Measurements from ENCODE around the gene RNF2.

RNF2 gene

GRCh38 chr1:185094761-185095160 is 49.4 kb downstream of the RNF2 start:
- WGBS (ENCODE audit: extremely low coverage, insufficient coverage, insufficient read length), result no CpG with 5 or more reads among the region's 2 CpGs
- Histone ChIP-seq H2AK5ac (ENCODE audit: low read length) (no peak overlapping the region), H3K79me2 (ENCODE audit: control insufficient read depth, insufficient read depth, low read length, poor library complexity) (no peaks in the 10 kb centered on the region), H3K23ac (ENCODE audit: low read length) (no peak overlapping the region), H3K9ac (ENCODE audit: low read length) (no peak overlapping the region), H4K12ac (ENCODE audit: low read depth, low read length) (no peak overlapping the region), H4K8ac (ENCODE audit: low read depth, low read length) (no peak overlapping the region), H3K4me1 (ENCODE audit: control insufficient read depth in 1 of 2, insufficient read depth in 2 of 2, low read length in 2 of 2) (no peaks in the 10 kb centered on the region), H3K4me2 (ENCODE audit: low read length) (no peak overlapping the region), H3K18ac (ENCODE audit: low read length) (no peak overlapping the region), H4K91ac (ENCODE audit: low read depth, low read length) (no peak overlapping the region), H3K27me3 (ENCODE audit: insufficient read depth, low read length) (no peaks in the 10 kb centered on the region), H3K9me3 (ENCODE audit: insufficient read depth, low read depth, low read length) (no peaks in the 10 kb centered on the region), H2AFZ (ENCODE audit: insufficient read depth, low read length, poor library complexity) (no peak overlapping the region), H3K4ac (ENCODE audit: low read depth, low read length) (no peak overlapping the region), H3K79me1 (ENCODE audit: low read length) (no peaks in the 10 kb centered on the region), H2BK120ac (ENCODE audit: insufficient read depth, low read length, poor library complexity) (no peak overlapping the region), H2BK5ac (ENCODE audit: low read depth, low read length, poor library complexity) (no peak overlapping the region), H3K27ac (ENCODE audit: low read depth, low read length) (no peak overlapping the region), H2BK12ac (ENCODE audit: low read length) (no peak overlapping the region), H3K4me3 (ENCODE audit: low read depth, low read length) (no peak overlapping the region), H3K14ac (ENCODE audit: low read length) (no peak overlapping the region), H3K36me3 (ENCODE audit: control insufficient read depth in 1 of 2, insufficient read depth in 2 of 2, low read length in 2 of 2) (peaks cover 5 to 8% of the 10 kb centered on the region in 2 experiments)
- no peak for DNase-seq

GRCh38 chr1:185096531-185096930 is 51.2 kb downstream of the RNF2 start:
- no peak overlapping the region for H2BK12ac ChIP-seq (ENCODE audit: low read length)
- no peak overlapping the region for H2BK5ac ChIP-seq (ENCODE audit: low read depth, low read length, poor library complexity)
- no peak overlapping the region for H4K8ac ChIP-seq (ENCODE audit: low read depth, low read length)
- no peak overlapping the region for H3K4me3 ChIP-seq (ENCODE audit: low read depth, low read length)
- H3K4me2 ChIP-seq (ENCODE audit: low read length), result no peak overlapping the region
- DNase-seq, result no peak
- H2AK5ac ChIP-seq (ENCODE audit: low read length), result no peak overlapping the region
- H3K23ac ChIP-seq (ENCODE audit: low read length), result no peak overlapping the region
- H3K4ac ChIP-seq (ENCODE audit: low read depth, low read length), result no peak overlapping the region
- no peaks in the 10 kb centered on the region for H3K4me1 ChIP-seq (ENCODE audit: control insufficient read depth in 1 of 2, insufficient read depth in 2 of 2, low read length in 2 of 2)
- no peak overlapping the region for H2BK120ac ChIP-seq (ENCODE audit: insufficient read depth, low read length, poor library complexity)
- H2AFZ ChIP-seq (ENCODE audit: insufficient read depth, low read length, poor library complexity), result no peak overlapping the region
- H3K79me2 ChIP-seq (ENCODE audit: control insufficient read depth, insufficient read depth, low read length, poor library complexity), result no peaks in the 10 kb centered on the region
- no peak overlapping the region for H3K14ac ChIP-seq (ENCODE audit: low read length)
- H3K27ac ChIP-seq (ENCODE audit: low read depth, low read length), result no peak overlapping the region
- H3K79me1 ChIP-seq (ENCODE audit: low read length), result no peaks in the 10 kb centered on the region
- no peak overlapping the region for H4K12ac ChIP-seq (ENCODE audit: low read depth, low read length)
- no peak overlapping the region for H3K9ac ChIP-seq (ENCODE audit: low read length)
- no peak overlapping the region for H4K91ac ChIP-seq (ENCODE audit: low read depth, low read length)
- WGBS (ENCODE audit: extremely low coverage, insufficient coverage, insufficient read length), result no CpG with 5 or more reads among the region's 2 CpGs
- H3K27me3 ChIP-seq (ENCODE audit: insufficient read depth, low read length), result no peaks in the 10 kb centered on the region
- H3K9me3 ChIP-seq (ENCODE audit: insufficient read depth, low read depth, low read length), result no peaks in the 10 kb centered on the region
- peaks cover 4 to 7% of the 10 kb centered on the region in 2 experiments for H3K36me3 ChIP-seq (ENCODE audit: control insufficient read depth in 1 of 2, insufficient read depth in 2 of 2, low read length in 2 of 2)
- H3K18ac ChIP-seq (ENCODE audit: low read length), result no peak overlapping the region

- H4K8ac ChIP-seq (ENCODE audit: low read depth, low read length), result no peak overlapping the region
- no peaks in the 10 kb centered on the region for H3K9me3 ChIP-seq (ENCODE audit: insufficient read depth, low read depth, low read length)
- H3K36me3 ChIP-seq (ENCODE audit: control insufficient read depth in 1 of 2, insufficient read depth in 2 of 2, low read length in 2 of 2), result peaks cover 0 to 4% of the 10 kb centered on the region in 2 experiments
- no peak overlapping the region for H3K23ac ChIP-seq (ENCODE audit: low read length)
- H2BK12ac ChIP-seq (ENCODE audit: low read length), result no peak overlapping the region
- DNase-seq, result peak in 1 of 2 donors; percentile 1
- H3K4me3 ChIP-seq (ENCODE audit: low read depth, low read length), result no peak overlapping the region
- H4K12ac ChIP-seq (ENCODE audit: low read depth, low read length), result no peak overlapping the region
- H2AK5ac ChIP-seq (ENCODE audit: low read length), result no peak overlapping the region
- peaks cover 0 to 7% of the 10 kb centered on the region in 2 experiments for H3K4me1 ChIP-seq (ENCODE audit: control insufficient read depth in 1 of 2, insufficient read depth in 2 of 2, low read length in 2 of 2)
- peak overlapping the region; percentile 73 for H3K27ac ChIP-seq (ENCODE audit: low read depth, low read length)
- no peak overlapping the region for H4K91ac ChIP-seq (ENCODE audit: low read depth, low read length)
- no peaks in the 10 kb centered on the region for H3K79me1 ChIP-seq (ENCODE audit: low read length)
- no peak overlapping the region for H2AFZ ChIP-seq (ENCODE audit: insufficient read depth, low read length, poor library complexity)
- no peak overlapping the region for H3K4me2 ChIP-seq (ENCODE audit: low read length)
- H3K9ac ChIP-seq (ENCODE audit: low read length), result no peak overlapping the region
- no peak overlapping the region for H3K18ac ChIP-seq (ENCODE audit: low read length)
- H3K79me2 ChIP-seq (ENCODE audit: control insufficient read depth, insufficient read depth, low read length, poor library complexity), result no peaks in the 10 kb centered on the region
- no peak overlapping the region for H3K14ac ChIP-seq (ENCODE audit: low read length)
- H2BK5ac ChIP-seq (ENCODE audit: low read depth, low read length, poor library complexity), result peak overlapping the region; percentile 68
- H3K4ac ChIP-seq (ENCODE audit: low read depth, low read length), result no peak overlapping the region
- WGBS (ENCODE audit: extremely low coverage, insufficient coverage, insufficient read length), result no CpG with 5 or more reads among the region's 3 CpGs
- H2BK120ac ChIP-seq (ENCODE audit: insufficient read depth, low read length, poor library complexity), result no peak overlapping the region
- no peaks in the 10 kb centered on the region for H3K27me3 ChIP-seq (ENCODE audit: insufficient read depth, low read length)
Observed at GRCh38 chr1:185104083-185104482, 58.7 kb downstream of the RNF2 start.

- Histone ChIP-seq H2AFZ (ENCODE audit: insufficient read depth, low read length, poor library complexity) (no peak overlapping the region), H4K12ac (ENCODE audit: low read depth, low read length) (no peak overlapping the region), H3K27ac (ENCODE audit: low read depth, low read length) (no peak overlapping the region), H3K27me3 (ENCODE audit: insufficient read depth, low read length) (no peaks in the 10 kb centered on the region), H3K4me2 (ENCODE audit: low read length) (no peak overlapping the region), H4K91ac (ENCODE audit: low read depth, low read length) (no peak overlapping the region), H3K36me3 (ENCODE audit: control insufficient read depth in 1 of 2, insufficient read depth in 2 of 2, low read length in 2 of 2) (peaks cover 0 to 4% of the 10 kb centered on the region in 2 experiments), H3K9ac (ENCODE audit: low read length) (no peak overlapping the region), H2AK5ac (ENCODE audit: low read length) (no peak overlapping the region), H3K4ac (ENCODE audit: low read depth, low read length) (no peak overlapping the region), H2BK120ac (ENCODE audit: insufficient read depth, low read length, poor library complexity) (no peak overlapping the region), H3K79me1 (ENCODE audit: low read length) (no peaks in the 10 kb centered on the region), H3K79me2 (ENCODE audit: control insufficient read depth, insufficient read depth, low read length, poor library complexity) (no peaks in the 10 kb centered on the region), H3K9me3 (ENCODE audit: insufficient read depth, low read depth, low read length) (no peaks in the 10 kb centered on the region), H3K4me1 (ENCODE audit: control insufficient read depth in 1 of 2, insufficient read depth in 2 of 2, low read length in 2 of 2) (peaks cover 0 to 7% of the 10 kb centered on the region in 2 experiments), H3K4me3 (ENCODE audit: low read depth, low read length) (no peak overlapping the region), H3K18ac (ENCODE audit: low read length) (no peak overlapping the region), H2BK5ac (ENCODE audit: low read depth, low read length, poor library complexity) (no peak overlapping the region), H2BK12ac (ENCODE audit: low read length) (no peak overlapping the region), H3K23ac (ENCODE audit: low read length) (no peak overlapping the region), H4K8ac (ENCODE audit: low read depth, low read length) (no peak overlapping the region), H3K14ac (ENCODE audit: low read length) (no peak overlapping the region)
- WGBS (ENCODE audit: extremely low coverage, insufficient coverage, insufficient read length), result no CpG with 5 or more reads among the region's 3 CpGs
- DNase-seq, result no peak
Observed at GRCh38 chr1:185105121-185105520, 59.8 kb downstream of the RNF2 start.

Measured in trophoblast cell (in vitro differentiated cells and primary cell).